Activated CD4-positive, alpha-beta T cell treated with anti-CD3 and anti-CD28 coated beads, Interleukin-2, amount 50 U/mL, for 16 hours (primary cell): Measurements from ENCODE around the gene TMIGD2.
"Not testable (repeated sequence)": the region's sequence is repeated elsewhere in the genome, so short reads cannot be mapped to it uniquely, and the experiment has no call there.

Experiments used
- DNase-seq: peaks from one replicate; pipeline ENCODE4 v3.0.0-alpha.2; 2020

The TMIGD2 gene

GRCh38 chr19:4302243-4302640 is at the start of gene TMIGD2:
Gene TMIGD2 (minus strand): TSS chr19:4302389. CDS start chr19:4302385, 4 bp downstream.
- DNase-seq, result no peak

- no peak for DNase-seq
These were observed 48.5 kb upstream of the TMIGD2 start for GRCh38 chr19:4350726-4351125.

GRCh38 chr19:4350111-4350510 is 47.9 kb upstream of the TMIGD2 start:
- no peak for DNase-seq

GRCh38 chr19:4349225-4349624 is 47.0 kb upstream of the TMIGD2 start:
- DNase-seq, result not testable (repeated sequence)

- DNase-seq, result no peak
These were observed 45.3 kb upstream of the TMIGD2 start for GRCh38 chr19:4347521-4347920.

- DNase-seq, result no peak
These were observed 43.8 kb upstream of the TMIGD2 start for GRCh38 chr19:4346020-4346383.

- no peak for DNase-seq
These were observed 43.3 kb upstream of the TMIGD2 start for GRCh38 chr19:4345342-4346019.

GRCh38 chr19:4343370-4344307 is 41.5 kb upstream of the TMIGD2 start, which contains the start of gene MPND:
Gene MPND (plus strand): TSS chr19:4343562. CDS start chr19:4343594, 32 bp downstream.
- peak; percentile 92 for DNase-seq

GRCh38 chr19:4342615-4343369 is 40.6 kb upstream of the TMIGD2 start:
- DNase-seq, result peak; percentile 99

GRCh38 chr19:4342314-4342614 is 40.1 kb upstream of the TMIGD2 start:
- no peak for DNase-seq

GRCh38 chr19:4338441-4339355 is 36.5 kb upstream of the TMIGD2 start, which contains the start of gene STAP2:
Gene STAP2 (minus strand): TSS chr19:4338827. CDS start chr19:4338753, 74 bp downstream.
- no peak for DNase-seq

GRCh38 chr19:4337906-4338440 is 35.8 kb upstream of the TMIGD2 start:
- DNase-seq, result no peak

- DNase-seq, result no peak
These were observed 32.9 kb upstream of the TMIGD2 start for GRCh38 chr19:4334929-4335570.

- no peak for DNase-seq
These were observed 27.7 kb upstream of the TMIGD2 start for GRCh38 chr19:4329858-4330257.

GRCh38 chr19:4328991-4329681 is 26.9 kb upstream of the TMIGD2 start:
- DNase-seq, result peak; percentile 55

- DNase-seq, result peak; percentile 97
These were observed 26.2 kb upstream of the TMIGD2 start for GRCh38 chr19:4328243-4328990.

GRCh38 chr19:4327877-4328242 is 25.7 kb upstream of the TMIGD2 start:
- DNase-seq, result no peak

- DNase-seq, result peak; percentile 76
These were observed 25.2 kb upstream of the TMIGD2 start for GRCh38 chr19:4327252-4327876.

- peak; percentile 27 for DNase-seq
These were observed 24.7 kb upstream of the TMIGD2 start for GRCh38 chr19:4326837-4327251.
